ENCODE measurements around the gene STK25. TPM values are rescaled to one million over a fixed set of nuclear protein-coding genes. Genes with fewer than 3 reads are reported as not detected.

The STK25 gene
- total RNA-seq, 2 experiments from 2014 or later, result 133 to 135 TPM

DNA sequence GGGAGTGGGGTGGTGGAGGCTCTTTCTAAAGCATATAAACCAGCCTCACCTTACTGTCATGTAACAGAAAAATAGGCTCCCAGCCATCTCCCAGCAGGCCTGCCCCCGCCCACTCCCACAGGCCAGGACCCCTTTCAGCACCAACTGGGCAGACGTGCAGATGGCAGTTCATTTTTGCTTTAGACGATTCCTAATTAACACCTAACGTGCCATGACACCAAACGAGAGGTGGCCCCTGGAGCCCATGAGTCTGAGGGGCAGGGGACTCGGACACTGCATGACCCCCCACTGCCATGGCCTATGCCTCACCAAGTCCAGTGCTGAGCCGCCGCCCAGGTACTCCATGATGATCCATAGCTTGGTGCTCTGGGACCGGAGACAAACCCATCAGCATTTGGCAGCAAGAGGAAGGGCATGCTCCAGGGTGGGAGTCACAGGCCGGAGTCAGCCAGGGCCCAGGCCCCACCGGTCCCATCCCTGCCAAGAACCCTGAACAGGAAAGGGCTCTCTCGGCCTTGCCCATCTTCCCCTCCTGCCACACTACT, 7.9 kb downstream of the STK25 start:
- peaks cover 5% of the 10 kb centered on the region for H3K36me3 Mint-ChIP-seq (ENCODE audit: low read depth)
- ChIA-PET POLR2A (no interaction called here), CTCF (no interaction called here)
- H3K9me3 Mint-ChIP-seq, result no peaks in the 10 kb centered on the region
- no peaks in the 10 kb centered on the region for H3K27me3 Mint-ChIP-seq
- no peak overlapping the region for H3K4me3 Mint-ChIP-seq
- no peaks in the 10 kb centered on the region for H3K4me1 Mint-ChIP-seq
- H3K27ac Mint-ChIP-seq, result peak overlapping the region; percentile 9
- no peak for DNase-seq

DNA sequence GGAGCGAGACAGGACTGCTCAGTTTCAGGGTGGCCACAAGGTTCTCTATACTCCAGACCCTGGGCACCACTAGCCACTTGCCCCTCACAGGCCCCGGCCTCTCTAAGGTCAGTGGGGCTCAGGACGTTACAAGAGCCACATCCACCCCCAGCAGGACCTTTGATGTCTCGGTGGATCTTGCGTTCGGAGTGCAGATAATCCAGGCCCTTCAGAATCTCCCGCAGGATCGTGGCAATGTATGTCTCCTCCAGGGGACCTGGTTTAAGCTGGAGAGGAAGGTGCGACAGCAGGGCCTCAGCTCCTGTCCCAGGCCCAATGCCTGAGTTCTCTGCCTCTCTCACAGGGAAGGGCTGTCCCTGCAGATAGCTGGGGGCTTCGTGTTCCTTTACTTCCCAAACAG, 8.4 kb downstream of the STK25 start:
- POLR2A ChIA-PET, result no interaction called here
- CTCF ChIA-PET, result no interaction called here

DNA sequence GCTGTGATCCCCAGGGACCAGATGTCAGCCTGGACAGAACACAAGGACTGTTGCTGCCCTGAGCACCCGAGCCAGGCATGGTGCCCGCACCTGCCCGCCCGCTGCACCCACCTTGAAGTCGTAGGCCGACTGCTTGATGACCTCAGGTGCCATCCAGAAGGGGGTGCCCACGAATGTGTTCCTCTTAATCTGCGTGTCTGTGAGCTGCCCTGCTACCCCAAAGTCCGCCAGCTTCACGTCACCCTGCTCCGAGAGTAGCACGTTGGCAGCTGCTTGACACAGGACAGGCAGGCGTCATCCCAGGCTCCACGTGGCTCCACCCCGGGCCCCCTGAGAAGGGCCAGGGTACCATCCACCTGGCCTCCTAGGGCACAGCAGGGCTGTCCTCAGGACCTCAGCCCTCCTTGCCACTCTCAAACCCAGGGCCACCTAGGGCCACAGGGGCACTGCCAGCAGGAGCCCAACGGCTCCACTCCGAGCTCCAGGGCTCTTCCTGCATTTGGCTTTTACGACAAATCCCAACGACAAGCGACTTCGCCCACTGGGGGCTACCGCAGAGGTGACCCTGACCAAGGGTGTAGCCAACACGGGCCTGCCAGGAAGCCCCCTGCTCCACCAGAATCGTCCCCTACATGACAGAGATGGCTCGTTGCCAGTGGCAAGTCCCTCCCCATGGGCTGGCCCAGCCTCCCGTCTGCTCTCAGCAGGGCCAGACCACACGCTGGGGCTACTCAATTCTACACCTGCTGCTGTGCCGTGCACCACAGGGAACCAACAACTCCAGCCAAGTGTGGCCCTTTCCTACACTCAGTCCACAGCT, 9.0 kb downstream of the STK25 start:
- no peak overlapping the region for H3K27ac Mint-ChIP-seq
- H3K36me3 Mint-ChIP-seq (ENCODE audit: low read depth), result peaks cover 5% of the 10 kb centered on the region
- no peaks in the 10 kb centered on the region for H3K9me3 Mint-ChIP-seq
- no peak for DNase-seq
- no peaks in the 10 kb centered on the region for H3K27me3 Mint-ChIP-seq
- CTCF ChIA-PET, result interaction anchor here (1.2 kb wide), 1 partner anchor 17 kb away, joined by 4 read pairs; no protein-coding TSS in a partner anchor
- no peak overlapping the region for H3K4me3 Mint-ChIP-seq
- POLR2A ChIA-PET, result no interaction called here
- H3K4me1 Mint-ChIP-seq, result no peaks in the 10 kb centered on the region

More for the DNA sequence above, 8.4 kb downstream of the STK25 start:
- Mint-ChIP-seq H3K36me3 (ENCODE audit: low read depth) (peaks cover 5% of the 10 kb centered on the region), H3K4me3 (no peak overlapping the region), H3K27ac (no peak overlapping the region), H3K9me3 (no peaks in the 10 kb centered on the region), H3K27me3 (no peaks in the 10 kb centered on the region), H3K4me1 (no peaks in the 10 kb centered on the region)
- no peak for DNase-seq

- peaks cover 5% of the 10 kb centered on the region for H3K36me3 Mint-ChIP-seq (ENCODE audit: low read depth)
- no peaks in the 10 kb centered on the region for H3K4me1 Mint-ChIP-seq
- H3K4me3 Mint-ChIP-seq, result no peak overlapping the region
- no peaks in the 10 kb centered on the region for H3K9me3 Mint-ChIP-seq
- no peaks in the 10 kb centered on the region for H3K27me3 Mint-ChIP-seq
- H3K27ac Mint-ChIP-seq, result no peak overlapping the region
- no peak for DNase-seq
- POLR2A ChIA-PET, result no interaction called here
- CTCF ChIA-PET, result interaction anchor here (1.2 kb wide), 1 partner anchor 18 kb away, joined by 4 read pairs; no protein-coding TSS in a partner anchor
Observed at GRCh38 chr2:241498115-241499070, 10.0 kb downstream of the STK25 start.

- ChIA-PET POLR2A (no interaction called here), CTCF (no interaction called here)
- no peaks in the 10 kb centered on the region for H3K27me3 Mint-ChIP-seq
- DNase-seq, result no peak
- no peak overlapping the region for H3K27ac Mint-ChIP-seq
- no peaks in the 10 kb centered on the region for H3K4me1 Mint-ChIP-seq
- no peak overlapping the region for H3K4me3 Mint-ChIP-seq
- H3K9me3 Mint-ChIP-seq, result no peaks in the 10 kb centered on the region
- H3K36me3 Mint-ChIP-seq (ENCODE audit: low read depth), result peaks cover 7% of the 10 kb centered on the region
Observed at GRCh38 chr2:241496904-241497877, 11.2 kb downstream of the STK25 start.

DNA sequence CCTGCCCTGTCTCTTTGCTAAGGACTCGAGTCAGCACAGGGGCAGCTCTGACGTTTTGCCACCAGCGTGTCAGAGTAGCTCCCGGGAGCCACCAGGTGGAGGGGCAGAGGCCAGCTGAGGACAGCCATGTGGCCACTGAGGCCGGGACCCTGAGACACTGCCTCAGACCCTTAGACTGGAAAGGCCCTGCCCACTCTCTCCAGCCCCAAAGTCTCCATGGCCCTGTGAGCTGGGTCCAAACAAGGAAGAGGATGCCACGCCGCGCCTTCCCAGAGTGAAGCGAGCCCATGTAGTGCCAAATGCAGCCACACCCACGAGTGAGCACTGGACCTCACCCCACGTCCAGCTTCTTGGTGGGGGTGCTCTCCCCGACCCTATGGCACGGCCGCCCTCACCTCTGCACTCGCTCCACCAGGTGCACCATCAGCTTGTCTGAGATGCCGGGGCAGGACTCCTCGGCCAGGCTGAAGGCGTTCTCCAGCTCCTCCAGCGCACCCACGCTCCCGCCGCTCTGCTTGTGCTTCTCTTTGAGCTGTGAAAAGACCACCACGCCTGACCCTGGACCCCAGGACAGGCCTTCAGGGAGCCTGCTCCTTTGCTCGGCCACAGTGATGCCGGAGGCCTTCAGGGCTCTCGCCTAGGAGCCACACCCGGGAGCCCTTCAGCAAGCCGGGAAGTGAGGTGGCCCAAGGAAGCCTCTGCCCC, 12.2 kb downstream of the STK25 start:
- no peaks in the 10 kb centered on the region for H3K27me3 Mint-ChIP-seq
- H3K9me3 Mint-ChIP-seq, result no peaks in the 10 kb centered on the region
- ChIA-PET CTCF (no interaction called here), POLR2A (no interaction called here)
- H3K4me3 Mint-ChIP-seq, result no peak overlapping the region
- no peak for DNase-seq
- peaks cover 7% of the 10 kb centered on the region for H3K36me3 Mint-ChIP-seq (ENCODE audit: low read depth)
- H3K4me1 Mint-ChIP-seq, result no peaks in the 10 kb centered on the region
- no peak overlapping the region for H3K27ac Mint-ChIP-seq

GRCh38 chr2:241495172-241496002, 13.0 kb downstream of the STK25 start:
- H3K27ac Mint-ChIP-seq, result no peak overlapping the region
- H3K9me3 Mint-ChIP-seq, result no peaks in the 10 kb centered on the region

GRCh38 chr2:241494311-241494908, 14.0 kb downstream of the STK25 start:
- H3K36me3 Mint-ChIP-seq (ENCODE audit: low read depth), result peaks cover 7% of the 10 kb centered on the region
- H3K9me3 Mint-ChIP-seq, result no peaks in the 10 kb centered on the region
- CTCF ChIA-PET, result no interaction called here
- no peak for DNase-seq
- POLR2A ChIA-PET, result no interaction called here
- no peak overlapping the region for H3K27ac Mint-ChIP-seq
- H3K4me1 Mint-ChIP-seq, result no peaks in the 10 kb centered on the region
- H3K4me3 Mint-ChIP-seq, result no peak overlapping the region
- H3K27me3 Mint-ChIP-seq, result no peaks in the 10 kb centered on the region

More at GRCh38 chr2:241495172-241496002, 13.0 kb downstream of the STK25 start:
- peaks cover 7% of the 10 kb centered on the region for H3K36me3 Mint-ChIP-seq (ENCODE audit: low read depth)
- H3K27me3 Mint-ChIP-seq, result no peaks in the 10 kb centered on the region
- H3K4me3 Mint-ChIP-seq, result no peak overlapping the region
- no peaks in the 10 kb centered on the region for H3K4me1 Mint-ChIP-seq
- ChIA-PET POLR2A (no interaction called here), CTCF (no interaction called here)
- no peak for DNase-seq

- no peak for DNase-seq
- H3K9me3 Mint-ChIP-seq, result no peaks in the 10 kb centered on the region
- ChIA-PET CTCF (no interaction called here), POLR2A (no interaction called here)
- H3K4me3 Mint-ChIP-seq, result no peak overlapping the region
- no peaks in the 10 kb centered on the region for H3K27me3 Mint-ChIP-seq
- H3K36me3 Mint-ChIP-seq (ENCODE audit: low read depth), result peaks cover 7% of the 10 kb centered on the region
- H3K27ac Mint-ChIP-seq, result no peak overlapping the region
- H3K4me1 Mint-ChIP-seq, result no peaks in the 10 kb centered on the region
Observed at GRCh38 chr2:241493092-241493491, 15.3 kb downstream of the STK25 start.

GRCh38 chr2:241492174-241492565, 16.2 kb downstream of the STK25 start:
- H3K9me3 Mint-ChIP-seq, result no peaks in the 10 kb centered on the region
- no peaks in the 10 kb centered on the region for H3K4me1 Mint-ChIP-seq
- ChIA-PET CTCF (interaction anchor here (1.1 kb wide), 1 partner anchor 15 kb away, joined by 3 read pairs; no protein-coding TSS in a partner anchor), POLR2A (no interaction called here)
- no peaks in the 10 kb centered on the region for H3K27me3 Mint-ChIP-seq
- no peak overlapping the region for H3K27ac Mint-ChIP-seq
- H3K4me3 Mint-ChIP-seq, result no peak overlapping the region
- peaks cover 7% of the 10 kb centered on the region for H3K36me3 Mint-ChIP-seq (ENCODE audit: low read depth)
- no peak for DNase-seq
